HepG2 (cell line): ENCODE results near the gene IQCK. TPM values are rescaled to one million over a fixed set of nuclear protein-coding genes. Genes with fewer than 3 reads are reported as not detected.
A peak's percentile ranks its signal among the peaks of the same experiment; 100 is the strongest.

Experiments used
- ATAC-seq: fragments of 200-7000 bp; cut with Tn5 transposase; 3 replicates; pipeline ENCODE4 v1.9.1; 2020; ENCODE audit warnings: mild to moderate bottlenecking, moderate library complexity
- BruUV-seq: library from RNA; stranded (reverse); fragments of 400-500 nt; replicated peaks from 2 replicates; lab custom pipeline; 2021; lab: Mats Ljungman, UMichigan
- CTCF ChIA-PET: fragments of 300-600 bp; formaldehyde crosslinking; extraction: SDS; loops from one replicate; lab custom pipeline; 2021; ENCODE audit warnings: low total read pairs, inconsistent platforms, low intra/inter-chr PET ratio; lab: Yijun Ruan, JAX
- POLR2A ChIA-PET: fragments of 350-600 bp; sonication (Branson Sonifier 250); formaldehyde crosslinking; loops from one replicate; lab custom pipeline; 2020; ENCODE audit warnings: antibody characterized with exemption, inconsistent platforms; lab: Yijun Ruan, JAX
- DNase-seq: peaks from one replicate; pipeline ENCODE4 v3.0.0-alpha.2; 2015; ENCODE audit warnings: low spot score
- FAIRE-seq: peaks from 3 replicates; lab custom pipeline; 2011; peaks lifted over from hg19 to GRCh38; lab: Jason Lieb, UNC
- H2AFZ ChIP-seq: one replicate; pipeline ENCODE4 v1.6.1; 2011; ENCODE audit warnings: low read length, inconsistent platforms
- H3K27ac ChIP-seq: fragments of 300-600 bp; 3 replicates; pipeline ENCODE4 v1.8.0; 2011; ENCODE audit warnings: mixed run types, mild to moderate bottlenecking, mixed read lengths, low read length, inconsistent platforms; ENCODE audit not compliant: insufficient read depth; ENCODE audit errors: extremely low read length
- H3K27me3 ChIP-seq, 2 experiments: fragments of 200-600 bp in 1 of 2; 2 replicates in 1 of 2; 3 replicates in 1 of 2; pipeline versions ENCODE4 v1.6.0 to v1.8.0; 2011; ENCODE audit warnings: low read length in 2 of 2, mild to moderate bottlenecking in 2 of 2, moderate library complexity in 2 of 2, inconsistent platforms in 1 of 2; ENCODE audit not compliant: insufficient read depth in 2 of 2, control insufficient read depth in 1 of 2
- H3K36me3 ChIP-seq, 2 experiments: fragments of 200-600 bp in 1 of 2; replicated peaks in 1 of 2; 2 replicates in 1 of 2; 3 replicates in 1 of 2; pipeline versions ENCODE4 v1.5.1 to v1.8.0; 2011; ENCODE audit warnings: low read length in 2 of 2, inconsistent platforms in 1 of 2; ENCODE audit not compliant: insufficient read depth in 2 of 2, control insufficient read depth in 1 of 2
- H3K4me1 ChIP-seq: 2 replicates; pipeline ENCODE4 v1.5.1; 2012; ENCODE audit warnings: low read length, inconsistent platforms; ENCODE audit not compliant: insufficient read depth
- H3K4me2 ChIP-seq: 2 replicates; pipeline ENCODE4 v1.6.0; 2011; ENCODE audit warnings: low read depth, low read length, inconsistent platforms
- H3K4me3 ChIP-seq, 3 experiments: fragments of 200-600 bp in 1 of 3; sonication (generic), shearing (Covaris generic) in 1 of 3; replicated peaks in 1 of 3; 2 replicates each; pipeline ENCODE4 v1.5.1; 2011 to 2016; ENCODE audit warnings: low read length in 3 of 3, inconsistent platforms in 2 of 3, low read depth in 2 of 3, mild to moderate bottlenecking in 2 of 3, control low read depth in 1 of 3, mixed read lengths in 1 of 3; ENCODE audit not compliant: insufficient read depth in 1 of 3
- H3K79me2 ChIP-seq: one replicate; pipeline ENCODE4 v1.6.1; 2011; ENCODE audit warnings: low read length, inconsistent platforms; ENCODE audit not compliant: insufficient read depth
- H3K9ac ChIP-seq: 2 replicates; pipeline ENCODE4 v1.6.0; 2011; ENCODE audit warnings: mild to moderate bottlenecking, low read depth, low read length, inconsistent platforms; ENCODE audit not compliant: insufficient read depth
- H3K9me3 ChIP-seq: 2 replicates; pipeline ENCODE4 v1.5.1; 2012; ENCODE audit warnings: mild to moderate bottlenecking, low read length
- H4K20me1 ChIP-seq: 2 replicates; pipeline ENCODE4 v1.6.0; 2011; ENCODE audit warnings: inconsistent platforms, mild to moderate bottlenecking, low read length, moderate library complexity; ENCODE audit not compliant: insufficient read depth
- FOSL2 ChIP-seq: sonication (generic); formaldehyde crosslinking; IDR thresholded peaks from 2 replicates; pipeline ENCODE4 v1.4.0; 2020; ENCODE audit warnings: missing genetic modification reagents
- ZSCAN30 ChIP-seq: sonication (generic); formaldehyde crosslinking; IDR thresholded peaks from 2 replicates; pipeline ENCODE4 v1.5.0; 2020; ENCODE audit warnings: mild to moderate bottlenecking, missing genetic modification reagents
- WGBS: methylation state at CpG from one replicate; pipeline ENCODE4 v1.1.6; 2017; ENCODE audit warnings: low lambda C conversion rate; 5-methylcytosine and 5-hydroxymethylcytosine counted together
- in situ Hi-C: cut with HindIII; loops from 2 replicates; pipeline ENCODE4 v1.10.0; 2017; ENCODE audit warnings: low pct_unique_long_range_greater_than_20kb; ENCODE audit not compliant: extremely low pct_ligation_motif_present
- intact Hi-C: fragments of 100-400 bp; cut with micrococcal nuclease; formaldehyde crosslinking; loops from one replicate; pipeline ENCODE4 v1.10.0; 2022; ENCODE audit not compliant: unreplicated experiment
- polyA plus RNA-seq, 8 experiments: library from polyadenylated mRNA; depleted of rRNA in 3 of 8; stranded (reverse) in 7 of 8; unstranded in 1 of 8; fragments of >200 nt; fragmentation: Illumina TruSeq in 4 of 8; extraction: Trizol in 4 of 8; gene quantifications; 2 replicates each; pipeline versions ENCODE4 v1.2.1 to v1.2.3, GENCODE V29; 2011 to 2016; ENCODE audit warnings: low read depth in 4 of 8, missing spikeins in 1 of 8, mixed read lengths in 1 of 8; ENCODE audit not compliant: insufficient read depth in 1 of 8
- total RNA-seq, 5 experiments: library from RNA; depleted of rRNA; stranded (reverse); fragments of >200 nt; fragmentation: Illumina TruSeq; extraction: Trizol; gene quantifications; 2 replicates each; pipeline ENCODE4 v1.2.3, GENCODE V29; 2016; ENCODE audit warnings: low read depth in 1 of 5
- TF ChIP-seq, protein P1 (sequence below): sonication (generic); formaldehyde crosslinking; IDR thresholded peaks from 2 replicates; pipeline ENCODE4 v1.4.0; 2020; ENCODE audit warnings: mild to moderate bottlenecking, missing genetic modification reagents
- TF ChIP-seq, protein P2 (sequence below): sonication (generic); formaldehyde crosslinking; IDR thresholded peaks from 2 replicates; pipeline ENCODE4 v1.5.1; 2020; ENCODE audit warnings: mild to moderate bottlenecking, missing genetic modification reagents, borderline replicate concordance
- TF ChIP-seq, protein P3 (sequence below): sonication (generic); formaldehyde crosslinking; IDR thresholded peaks from 2 replicates; pipeline ENCODE4 v1.5.1; 2020; ENCODE audit warnings: mild to moderate bottlenecking, missing genetic modification reagents, moderate library complexity

IQCK gene
- total and polyA plus RNA-seq, 2 of the 13 experiments (the other 11 are each of a cell fraction or from before 2014, with no cell fraction given), result 5.1 to 7.3 TPM

DNA sequence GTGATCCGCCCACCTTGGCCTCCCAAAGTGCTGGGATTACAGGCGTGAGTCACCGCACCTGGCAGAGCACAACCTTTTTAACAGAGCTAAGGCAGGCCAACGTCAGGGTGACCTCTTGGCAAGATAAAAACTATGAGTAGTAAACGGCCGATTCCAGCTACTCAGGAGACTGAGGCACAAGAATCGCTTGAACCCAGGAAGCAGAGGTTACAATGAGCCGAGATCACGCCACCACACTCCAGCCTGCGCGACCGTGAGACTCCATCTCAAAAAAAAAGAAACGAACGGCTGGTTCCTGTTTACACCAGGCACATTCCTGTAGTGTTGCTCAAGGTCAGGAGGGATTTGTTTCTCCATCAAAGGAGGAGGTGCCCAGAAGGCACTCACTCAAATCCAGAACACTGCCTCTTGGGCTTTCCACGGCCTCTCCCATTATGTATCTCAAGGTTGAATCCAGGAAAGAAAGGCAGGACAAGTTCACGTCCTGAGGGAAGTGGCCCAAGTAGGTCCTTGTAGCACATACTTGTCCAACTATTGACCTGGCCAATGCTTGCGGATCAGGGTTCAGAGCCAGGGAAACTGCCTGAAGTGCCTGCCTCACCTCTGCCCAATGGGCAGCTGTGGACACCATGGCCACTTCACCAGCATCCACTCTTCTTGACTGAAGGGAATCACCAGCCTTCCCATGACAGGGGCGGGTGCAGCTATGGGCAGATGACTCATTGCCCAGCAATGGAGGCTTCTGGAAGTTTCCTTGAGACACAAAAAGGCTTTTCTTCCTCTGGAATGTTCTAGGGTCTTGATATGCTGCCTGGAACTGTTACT is 13.5 kb upstream of the IQCK start:
- ChIA-PET POLR2A (interaction anchor here (1.0 kb wide), 1 partner anchor 14 kb away, joined by 4 read pairs; the partner anchor contains the start of genes IQCK and KNOP1), CTCF (no interaction called here)
- WGBS, result 96% methylated on average over 18 of the region's 18 CpGs
- no peak overlapping the region for H3K9ac ChIP-seq
- TF ChIP-seq ZSCAN30 (CRISPR knock-in tag) (no peak), FOSL2 (CRISPR knock-in tag) (0 out of 2 replicates have a peak, but pooled peaks have one; percentile 21)
- TF ChIP-seq, protein P1, sequence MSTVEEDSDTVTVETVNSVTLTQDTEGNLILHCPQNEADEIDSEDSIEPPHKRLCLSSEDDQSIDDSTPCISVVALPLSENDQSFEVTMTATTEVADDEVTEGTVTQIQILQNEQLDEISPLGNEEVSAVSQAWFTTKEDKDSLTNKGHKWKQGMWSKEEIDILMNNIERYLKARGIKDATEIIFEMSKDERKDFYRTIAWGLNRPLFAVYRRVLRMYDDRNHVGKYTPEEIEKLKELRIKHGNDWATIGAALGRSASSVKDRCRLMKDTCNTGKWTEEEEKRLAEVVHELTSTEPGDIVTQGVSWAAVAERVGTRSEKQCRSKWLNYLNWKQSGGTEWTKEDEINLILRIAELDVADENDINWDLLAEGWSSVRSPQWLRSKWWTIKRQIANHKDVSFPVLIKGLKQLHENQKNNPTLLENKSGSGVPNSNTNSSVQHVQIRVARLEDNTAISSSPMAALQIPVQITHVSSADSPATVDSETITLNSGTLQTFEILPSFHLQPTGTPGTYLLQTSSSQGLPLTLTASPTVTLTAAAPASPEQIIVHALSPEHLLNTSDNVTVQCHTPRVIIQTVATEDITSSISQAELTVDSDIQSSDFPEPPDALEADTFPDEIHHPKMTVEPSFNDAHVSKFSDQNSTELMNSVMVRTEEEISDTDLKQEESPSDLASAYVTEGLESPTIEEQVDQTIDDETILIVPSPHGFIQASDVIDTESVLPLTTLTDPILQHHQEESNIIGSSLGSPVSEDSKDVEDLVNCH (CRISPR knock-in tag), result no peak
- TF ChIP-seq, protein P2, sequence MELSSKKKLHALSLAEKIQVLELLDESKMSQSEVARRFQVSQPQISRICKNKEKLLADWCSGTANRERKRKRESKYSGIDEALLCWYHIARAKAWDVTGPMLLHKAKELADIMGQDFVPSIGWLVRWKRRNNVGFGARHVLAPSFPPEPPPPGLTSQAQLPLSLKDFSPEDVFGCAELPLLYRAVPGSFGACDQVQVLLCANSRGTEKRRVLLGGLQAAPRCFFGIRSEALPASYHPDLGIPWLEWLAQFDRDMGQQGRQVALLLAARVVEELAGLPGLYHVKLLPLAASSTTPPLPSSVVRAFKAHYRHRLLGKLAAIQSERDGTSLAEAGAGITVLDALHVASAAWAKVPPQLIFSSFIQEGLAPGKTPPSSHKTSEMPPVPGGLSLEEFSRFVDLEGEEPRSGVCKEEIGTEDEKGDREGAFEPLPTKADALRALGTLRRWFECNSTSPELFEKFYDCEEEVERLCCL (CRISPR knock-in tag), result peak; percentile 32; the same call in 1 of the 2 replicates
- TF ChIP-seq, protein P3, sequence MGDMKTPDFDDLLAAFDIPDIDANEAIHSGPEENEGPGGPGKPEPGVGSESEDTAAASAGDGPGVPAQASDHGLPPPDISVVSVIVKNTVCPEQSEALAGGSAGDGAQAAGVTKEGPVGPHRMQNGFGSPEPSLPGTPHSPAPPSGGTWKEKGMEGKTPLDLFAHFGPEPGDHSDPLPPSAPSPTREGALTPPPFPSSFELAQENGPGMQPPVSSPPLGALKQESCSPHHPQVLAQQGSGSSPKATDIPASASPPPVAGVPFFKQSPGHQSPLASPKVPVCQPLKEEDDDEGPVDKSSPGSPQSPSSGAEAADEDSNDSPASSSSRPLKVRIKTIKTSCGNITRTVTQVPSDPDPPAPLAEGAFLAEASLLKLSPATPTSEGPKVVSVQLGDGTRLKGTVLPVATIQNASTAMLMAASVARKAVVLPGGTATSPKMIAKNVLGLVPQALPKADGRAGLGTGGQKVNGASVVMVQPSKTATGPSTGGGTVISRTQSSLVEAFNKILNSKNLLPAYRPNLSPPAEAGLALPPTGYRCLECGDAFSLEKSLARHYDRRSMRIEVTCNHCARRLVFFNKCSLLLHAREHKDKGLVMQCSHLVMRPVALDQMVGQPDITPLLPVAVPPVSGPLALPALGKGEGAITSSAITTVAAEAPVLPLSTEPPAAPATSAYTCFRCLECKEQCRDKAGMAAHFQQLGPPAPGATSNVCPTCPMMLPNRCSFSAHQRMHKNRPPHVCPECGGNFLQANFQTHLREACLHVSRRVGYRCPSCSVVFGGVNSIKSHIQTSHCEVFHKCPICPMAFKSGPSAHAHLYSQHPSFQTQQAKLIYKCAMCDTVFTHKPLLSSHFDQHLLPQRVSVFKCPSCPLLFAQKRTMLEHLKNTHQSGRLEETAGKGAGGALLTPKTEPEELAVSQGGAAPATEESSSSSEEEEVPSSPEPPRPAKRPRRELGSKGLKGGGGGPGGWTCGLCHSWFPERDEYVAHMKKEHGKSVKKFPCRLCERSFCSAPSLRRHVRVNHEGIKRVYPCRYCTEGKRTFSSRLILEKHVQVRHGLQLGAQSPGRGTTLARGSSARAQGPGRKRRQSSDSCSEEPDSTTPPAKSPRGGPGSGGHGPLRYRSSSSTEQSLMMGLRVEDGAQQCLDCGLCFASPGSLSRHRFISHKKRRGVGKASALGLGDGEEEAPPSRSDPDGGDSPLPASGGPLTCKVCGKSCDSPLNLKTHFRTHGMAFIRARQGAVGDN (CRISPR knock-in tag), result peak; percentile 24; the same call in 1 of the 2 replicates
- H3K36me3 ChIP-seq, result peaks cover 42 to 59% of the 10 kb centered on the region in 2 experiments
- peaks cover 4% of the 10 kb centered on the region; the same call in 1 of the 2 replicates for H4K20me1 ChIP-seq
- no peak for ATAC-seq
- no peaks in the 10 kb centered on the region for H3K27me3 ChIP-seq
- peaks cover 18% of the 10 kb centered on the region for H3K4me1 ChIP-seq
- H3K79me2 ChIP-seq, result no peaks in the 10 kb centered on the region
- H2AFZ ChIP-seq, result no peak overlapping the region
- no peak overlapping the region for H3K4me2 ChIP-seq
- no peak overlapping the region for H3K4me3 ChIP-seq
- FAIRE-seq, result no peak
- no peak for DNase-seq
- no peak overlapping the region for H3K27ac ChIP-seq
- H3K9me3 ChIP-seq, result no peaks in the 10 kb centered on the region
- BruUV-seq, result TSS peak; percentile 20
- in situ Hi-C loops, result no loop called here
- intact Hi-C loops, result loop anchor here (5.0 kb wide), 1 partner anchor 178 kb away; the partner anchor contains the start of gene GPRC5B
